Stimulated activated memory B cell treated with anti-CD40 and anti-IgM and Interleukin-4, amounts not matched to agents 10 μg/mL and 1 μg/mL and 100 μg/mL, for 72 hours (primary cell): ENCODE data around the gene HAAO.

Experiments used
- ATAC-seq: fragments of 150-1000 bp; cut with Tn5 transposase; 2 replicates; pipeline ENCODE4 v1.10.0; 2021
- H3K27ac Mint-ChIP-seq: one replicate; pipeline ENCODE4 v1.8.0; 2022; ENCODE audit warnings: mild to moderate bottlenecking, mixed read lengths
- H3K27me3 Mint-ChIP-seq: one replicate; pipeline ENCODE4 v1.8.0; 2022; ENCODE audit warnings: mixed read lengths
- H3K36me3 Mint-ChIP-seq: one replicate; pipeline ENCODE4 v1.8.0; 2022; ENCODE audit warnings: mixed read lengths
- H3K4me1 Mint-ChIP-seq: one replicate; pipeline ENCODE4 v1.8.0; 2022; ENCODE audit warnings: mixed read lengths
- H3K4me3 Mint-ChIP-seq: one replicate; pipeline ENCODE4 v1.8.0; 2022; ENCODE audit warnings: mild to moderate bottlenecking, moderate library complexity, mixed read lengths
- H3K9me3 Mint-ChIP-seq: one replicate; pipeline ENCODE4 v1.8.0; 2022; ENCODE audit warnings: mixed read lengths

The HAAO gene

DNA sequence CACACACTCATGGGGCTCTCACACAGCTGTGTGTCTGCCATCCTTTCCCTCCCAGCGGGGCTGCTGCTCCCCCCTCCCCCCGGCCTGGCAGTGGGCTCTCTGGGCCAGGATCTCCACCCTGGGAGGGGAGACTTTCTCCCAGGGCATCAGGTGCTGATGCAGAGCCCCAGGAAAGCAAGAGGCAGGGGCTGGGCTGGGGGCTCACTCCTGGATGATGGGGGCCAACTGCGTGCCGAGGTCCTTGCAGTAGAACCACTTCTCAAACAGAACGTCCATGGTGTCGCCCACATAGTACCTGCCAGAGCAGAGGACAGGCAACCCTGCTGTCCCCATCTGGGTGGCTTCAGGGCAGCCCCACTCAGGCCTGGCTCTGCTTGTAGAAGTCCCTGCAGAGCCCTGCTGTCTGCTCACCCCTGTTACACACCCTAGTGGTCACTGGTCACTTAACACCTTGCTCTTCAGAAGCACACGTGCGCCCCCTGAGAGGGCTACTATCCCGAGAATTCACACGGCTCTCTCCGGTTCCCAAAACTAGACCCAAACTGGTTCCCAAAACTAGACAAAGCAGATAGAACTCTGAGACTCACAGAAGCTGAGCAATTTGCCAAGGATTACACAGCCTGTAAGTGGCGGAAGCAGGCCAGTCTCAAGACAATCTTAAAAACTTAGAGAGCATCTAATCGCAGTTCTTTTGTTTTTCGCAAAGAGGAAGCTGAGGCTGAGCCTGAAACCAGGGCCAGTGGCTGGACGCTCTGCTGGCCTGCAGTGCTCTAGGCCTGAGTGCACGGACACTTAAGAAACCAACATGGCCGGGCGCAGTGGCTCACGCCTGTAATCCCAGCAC is 21.9 kb downstream of the HAAO start:
- ATAC-seq, result peak; percentile 63
- H3K4me3 Mint-ChIP-seq, result no peak overlapping the region
- H3K9me3 Mint-ChIP-seq, result no peaks in the 10 kb centered on the region
- peaks cover 27% of the 10 kb centered on the region for H3K4me1 Mint-ChIP-seq
- peaks cover 14% of the 10 kb centered on the region for H3K36me3 Mint-ChIP-seq
- H3K27me3 Mint-ChIP-seq, result no peaks in the 10 kb centered on the region
- no peak overlapping the region for H3K27ac Mint-ChIP-seq

DNA sequence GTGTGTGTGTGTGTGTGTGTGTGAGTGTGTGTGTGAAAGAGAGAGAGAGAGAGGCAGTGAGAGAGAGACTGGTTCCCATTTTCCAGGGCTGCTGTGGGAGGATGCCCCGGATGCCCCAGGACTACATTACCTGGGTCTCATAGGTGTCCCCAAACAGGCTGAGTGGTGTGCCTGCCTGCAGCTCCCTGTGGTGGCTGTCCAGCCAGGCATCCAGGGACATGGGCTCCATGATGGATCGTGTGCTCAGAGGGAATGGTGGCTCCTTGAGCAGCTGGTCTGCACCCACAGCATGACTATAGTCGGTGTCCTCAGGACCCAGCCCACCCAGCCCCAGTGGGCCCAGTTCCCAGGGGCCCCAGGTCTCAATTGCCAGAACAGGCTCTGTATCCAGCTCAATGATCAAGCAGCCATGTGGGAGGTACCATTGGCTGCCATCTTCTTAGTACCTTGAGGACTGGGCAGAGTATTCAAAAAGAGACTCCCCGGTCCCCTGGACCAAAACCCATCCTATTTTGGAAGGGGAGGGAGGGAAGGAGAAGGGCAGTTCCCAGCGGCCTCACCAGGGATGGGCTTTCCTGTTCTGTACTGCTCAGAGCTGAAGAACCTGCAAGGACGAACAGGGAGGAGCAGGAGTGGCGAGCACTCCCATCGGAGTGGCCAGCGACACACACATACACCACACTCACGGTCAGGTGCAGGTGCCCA is 22.6 kb downstream of the HAAO start:
- ATAC-seq, result no peak
- no peaks in the 10 kb centered on the region for H3K9me3 Mint-ChIP-seq
- H3K27ac Mint-ChIP-seq, result no peak overlapping the region
- no peaks in the 10 kb centered on the region for H3K27me3 Mint-ChIP-seq
- no peak overlapping the region for H3K4me3 Mint-ChIP-seq
- H3K4me1 Mint-ChIP-seq, result peaks cover 20% of the 10 kb centered on the region
- H3K36me3 Mint-ChIP-seq, result peaks cover 14% of the 10 kb centered on the region

DNA sequence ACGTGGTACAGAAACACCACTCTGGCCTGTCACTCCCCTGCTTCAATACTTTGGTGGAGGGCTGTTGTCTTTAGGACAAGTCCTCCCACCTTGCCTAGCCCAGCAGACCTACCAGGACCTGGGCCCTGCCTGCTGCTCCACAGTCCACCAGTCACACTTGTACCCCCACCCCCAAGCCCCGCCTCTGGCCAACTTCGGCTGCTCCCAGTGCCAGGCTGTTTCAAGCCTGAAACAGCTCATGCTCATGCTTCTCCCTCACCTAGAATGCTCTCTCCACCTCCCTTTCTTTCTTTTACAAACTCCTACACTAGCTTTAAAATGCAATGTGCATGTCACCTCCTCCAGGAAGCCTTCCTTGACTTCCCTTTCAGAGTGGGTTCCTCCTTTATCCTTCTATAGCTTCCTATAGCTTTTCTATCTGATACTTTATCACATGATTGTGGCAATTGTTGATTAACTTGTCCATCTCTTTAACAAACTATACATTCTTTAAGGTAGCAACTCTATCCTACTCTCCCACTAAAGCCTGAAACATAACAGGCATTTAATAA is 23.6 kb downstream of the HAAO start:
- Mint-ChIP-seq H3K4me3 (no peak overlapping the region), H3K27ac (no peak overlapping the region), H3K36me3 (peaks cover 12% of the 10 kb centered on the region), H3K27me3 (no peaks in the 10 kb centered on the region), H3K4me1 (peaks cover 18% of the 10 kb centered on the region), H3K9me3 (no peaks in the 10 kb centered on the region)
- ATAC-seq, result peak; percentile 3

DNA sequence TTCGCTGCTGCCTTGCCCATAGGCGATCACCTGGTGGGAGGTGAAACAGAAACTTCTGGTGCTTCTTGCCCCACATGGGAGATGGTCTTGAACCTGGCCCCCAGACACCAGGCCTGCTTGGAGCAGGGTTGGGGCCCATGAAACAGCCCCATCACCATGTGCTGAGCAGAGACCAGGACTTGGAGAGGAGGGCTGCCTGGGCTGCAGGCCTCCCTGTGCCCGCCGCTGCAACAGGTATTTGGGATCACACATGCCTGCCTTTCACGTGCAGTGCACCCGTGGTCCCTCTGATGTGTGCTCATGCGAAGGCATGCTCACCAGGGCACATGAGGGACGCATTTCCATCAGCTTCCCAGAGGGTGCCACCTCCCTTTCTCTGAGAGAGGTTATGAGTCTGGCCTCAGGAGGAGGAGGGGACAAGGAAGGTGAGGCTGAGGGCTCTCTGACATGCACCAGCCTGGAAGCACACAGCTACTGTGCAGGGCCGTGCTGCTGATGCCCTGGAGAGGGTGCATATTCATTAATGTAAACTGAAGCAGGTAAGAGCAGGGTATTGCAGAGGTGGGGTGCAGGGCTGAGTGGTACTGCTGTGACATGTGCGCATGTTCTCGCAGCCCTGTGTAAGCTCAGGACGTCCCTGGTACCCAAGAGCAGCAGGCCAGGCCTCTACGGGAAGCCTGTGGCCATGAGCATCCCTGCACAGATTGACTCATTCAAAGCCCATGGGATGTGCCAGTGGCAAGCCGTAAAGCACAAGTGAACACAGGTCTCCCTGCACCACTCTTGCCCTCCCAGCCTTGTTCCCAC is 24.3 kb downstream of the HAAO start:
- Mint-ChIP-seq H3K27me3 (no peaks in the 10 kb centered on the region), H3K4me1 (peaks cover 18% of the 10 kb centered on the region), H3K27ac (no peak overlapping the region), H3K36me3 (peaks cover 14% of the 10 kb centered on the region), H3K4me3 (no peak overlapping the region), H3K9me3 (no peaks in the 10 kb centered on the region)
- peak; percentile 6 for ATAC-seq

DNA sequence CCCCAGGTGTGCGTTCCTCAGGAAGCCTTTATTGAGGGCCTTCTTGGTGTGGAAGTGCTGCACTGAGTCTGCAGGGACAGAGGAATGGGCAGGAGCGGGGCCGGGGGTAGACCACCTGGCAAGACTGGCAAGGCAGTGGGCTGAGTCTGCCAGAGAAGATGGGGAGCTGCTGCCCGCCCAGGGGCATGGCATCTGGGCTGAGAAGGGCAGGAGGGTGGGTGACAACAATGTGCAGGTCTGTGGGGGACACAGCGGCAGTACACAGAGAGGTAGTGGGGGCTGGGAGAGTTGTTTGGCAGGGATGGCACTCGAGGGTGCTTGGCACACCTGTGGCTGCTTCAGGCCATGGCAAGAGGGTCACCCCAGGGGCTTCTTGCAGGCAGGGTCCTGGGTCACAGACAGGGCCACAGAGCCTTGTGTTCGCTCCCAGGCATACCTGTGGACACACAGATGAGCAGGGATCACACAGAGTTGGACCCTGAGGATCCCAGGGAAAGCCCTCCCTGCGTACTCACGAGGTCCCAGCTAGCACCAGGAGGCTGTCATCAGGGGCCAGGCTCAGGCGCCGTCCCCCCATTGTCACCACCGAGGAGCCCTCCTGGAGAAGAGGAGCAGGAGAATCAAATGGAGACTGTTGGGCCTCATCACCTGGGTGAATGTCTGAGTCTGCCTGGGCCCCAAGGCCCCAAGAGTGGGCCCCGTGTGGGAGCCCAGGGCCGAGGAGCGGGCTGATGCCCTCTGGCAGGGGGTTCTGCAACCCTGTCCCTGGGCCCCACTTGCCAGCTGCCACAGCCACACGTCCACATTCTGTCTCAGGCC is 25.1 kb downstream of the HAAO start:
- H3K27ac Mint-ChIP-seq, result no peak overlapping the region
- peaks cover 18% of the 10 kb centered on the region for H3K4me1 Mint-ChIP-seq
- no peaks in the 10 kb centered on the region for H3K9me3 Mint-ChIP-seq
- no peak overlapping the region for H3K4me3 Mint-ChIP-seq
- H3K36me3 Mint-ChIP-seq, result peaks cover 15% of the 10 kb centered on the region
- no peak for ATAC-seq
- no peaks in the 10 kb centered on the region for H3K27me3 Mint-ChIP-seq

DNA sequence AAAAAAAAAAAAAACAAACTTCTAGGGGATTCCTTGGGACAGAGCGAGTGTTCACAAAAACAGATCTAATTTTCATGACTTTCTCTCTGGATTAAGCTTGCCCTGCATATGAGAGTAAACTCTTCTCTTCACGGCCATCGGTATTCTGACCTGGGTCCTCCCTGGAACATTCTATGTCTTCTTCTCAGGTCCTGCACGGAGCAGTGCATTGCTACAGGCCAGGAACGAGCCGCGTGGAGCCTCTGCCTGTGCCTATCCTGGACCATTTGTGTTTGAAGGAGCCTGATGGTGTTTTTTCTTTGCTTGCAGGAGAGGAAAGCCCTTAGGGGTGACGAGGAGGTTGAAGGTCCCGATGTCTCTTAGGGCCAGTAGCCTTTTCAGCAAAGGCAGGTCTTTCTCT is 26.7 kb downstream of the HAAO start:
- Mint-ChIP-seq H3K27ac (peak overlapping the region; percentile 49), H3K27me3 (no peaks in the 10 kb centered on the region), H3K36me3 (peaks cover 15% of the 10 kb centered on the region), H3K4me1 (peaks cover 15% of the 10 kb centered on the region), H3K4me3 (no peak overlapping the region), H3K9me3 (no peaks in the 10 kb centered on the region)
- no peak for ATAC-seq

DNA sequence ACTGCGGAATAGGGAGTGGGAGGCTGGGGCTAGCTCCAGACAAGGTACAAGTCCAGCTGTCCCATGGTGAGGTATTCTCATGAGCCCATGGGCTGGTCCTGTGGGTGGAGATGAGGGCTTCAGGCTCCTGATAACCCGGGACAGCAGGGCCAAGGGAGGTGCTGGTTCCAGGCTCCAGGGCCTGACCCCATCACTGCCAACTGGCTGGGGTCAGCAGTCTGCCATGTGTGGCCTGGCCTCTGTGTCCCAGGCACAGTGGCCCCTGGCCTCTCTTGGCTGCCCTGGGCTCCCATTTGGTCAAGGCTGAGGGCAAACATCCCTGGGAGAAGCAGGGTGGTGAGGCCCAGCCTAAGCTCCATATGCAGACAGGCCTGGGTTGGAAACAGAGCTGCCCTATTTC is 27.5 kb downstream of the HAAO start:
- Mint-ChIP-seq H3K4me3 (no peak overlapping the region), H3K27me3 (no peaks in the 10 kb centered on the region), H3K9me3 (no peaks in the 10 kb centered on the region), H3K27ac (no peak overlapping the region), H3K4me1 (peaks cover 11% of the 10 kb centered on the region), H3K36me3 (peaks cover 20% of the 10 kb centered on the region)
- no peak for ATAC-seq

DNA sequence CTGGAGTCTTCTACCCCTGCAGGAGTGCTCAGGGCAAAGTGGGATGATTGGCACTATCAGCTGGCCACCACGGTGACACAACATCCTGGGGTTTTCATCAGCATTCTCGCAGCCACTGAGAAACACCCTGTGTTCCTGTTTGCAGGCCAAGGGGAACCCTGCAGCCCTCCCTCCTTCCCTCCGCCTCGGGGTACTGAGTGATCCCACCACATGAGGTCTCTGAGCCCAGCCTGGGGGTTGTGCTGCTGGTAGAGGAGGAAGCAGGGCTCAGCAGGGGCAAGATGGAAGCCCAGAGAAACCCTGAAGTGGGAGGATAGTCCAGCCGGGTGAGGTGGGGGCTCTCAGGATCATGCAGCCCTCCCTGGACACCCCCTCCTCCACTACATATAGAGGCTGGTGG is 28.3 kb downstream of the HAAO start, which contains the start of gene OXER1:
TSS of gene OXER1 (minus strand) at position 40 of the 400 bp plus-strand sequence. CDS start 73 bp downstream, outside the sequence.
- no peak for ATAC-seq
- no peak within 1 kb of the TSS for H3K27ac Mint-ChIP-seq
- H3K36me3 Mint-ChIP-seq, result peaks cover 23% of the 10 kb centered on the region

DNA sequence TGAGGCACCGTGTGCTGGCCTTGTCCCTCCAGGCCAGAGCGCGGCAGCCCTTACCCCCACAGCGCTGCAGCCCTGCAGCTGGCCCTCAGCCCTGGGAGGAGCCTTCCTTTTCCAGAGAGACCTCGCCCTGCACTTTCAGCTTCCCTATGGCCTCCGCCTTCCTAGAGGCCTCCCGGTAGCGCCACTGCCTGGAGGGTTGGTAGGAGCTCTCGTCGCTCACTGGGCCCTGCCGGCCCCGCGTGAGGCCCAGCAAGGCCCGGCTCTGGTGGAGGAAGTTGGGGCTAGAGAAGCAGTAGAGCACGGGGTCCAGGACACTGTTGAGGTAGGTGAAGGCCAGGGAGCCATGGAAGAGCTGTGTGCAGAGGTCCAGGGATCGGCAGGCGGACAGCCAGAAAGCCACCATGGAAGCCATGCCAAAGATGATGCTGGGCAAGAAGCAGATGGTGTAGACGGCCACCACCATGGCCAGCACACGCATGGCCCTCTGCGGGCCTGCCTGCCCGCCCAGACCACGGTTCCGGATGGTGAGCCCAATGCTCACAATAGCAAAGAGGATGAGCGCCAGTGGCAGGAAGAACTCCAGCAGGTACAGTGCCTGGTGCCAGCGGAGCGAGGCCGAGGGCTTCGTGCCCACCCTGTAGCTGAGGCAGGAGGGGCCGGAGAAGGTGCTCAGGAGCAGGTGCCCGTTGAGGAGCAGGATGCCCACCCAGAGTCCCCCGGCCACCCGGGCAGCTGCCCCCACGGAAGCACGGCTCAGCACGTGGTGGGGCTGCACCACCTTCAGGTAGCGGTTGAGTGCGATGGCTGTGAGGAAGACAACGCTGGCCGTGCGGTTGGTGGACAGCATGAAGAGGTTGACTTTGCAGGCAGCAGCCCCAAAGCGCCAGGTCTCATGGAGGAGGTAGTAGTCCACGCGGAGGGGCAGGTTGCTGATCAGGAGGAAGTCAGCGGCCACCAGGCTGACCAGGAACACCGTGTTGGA is 29.3 kb downstream of the HAAO start:
- Mint-ChIP-seq H3K27ac (no peak overlapping the region), H3K36me3 (peaks cover 23% of the 10 kb centered on the region), H3K27me3 (no peaks in the 10 kb centered on the region), H3K9me3 (no peaks in the 10 kb centered on the region), H3K4me1 (peaks cover 11% of the 10 kb centered on the region), H3K4me3 (no peak overlapping the region)
- no peak for ATAC-seq

More for the DNA sequence above, 28.3 kb downstream of the HAAO start, which contains the start of gene OXER1:
- peaks cover 11% of the 10 kb centered on the region for H3K4me1 Mint-ChIP-seq
- no peaks in the 10 kb centered on the region for H3K27me3 Mint-ChIP-seq
- no peaks in the 10 kb centered on the region for H3K9me3 Mint-ChIP-seq
- no peak within 1 kb of the TSS for H3K4me3 Mint-ChIP-seq

DNA sequence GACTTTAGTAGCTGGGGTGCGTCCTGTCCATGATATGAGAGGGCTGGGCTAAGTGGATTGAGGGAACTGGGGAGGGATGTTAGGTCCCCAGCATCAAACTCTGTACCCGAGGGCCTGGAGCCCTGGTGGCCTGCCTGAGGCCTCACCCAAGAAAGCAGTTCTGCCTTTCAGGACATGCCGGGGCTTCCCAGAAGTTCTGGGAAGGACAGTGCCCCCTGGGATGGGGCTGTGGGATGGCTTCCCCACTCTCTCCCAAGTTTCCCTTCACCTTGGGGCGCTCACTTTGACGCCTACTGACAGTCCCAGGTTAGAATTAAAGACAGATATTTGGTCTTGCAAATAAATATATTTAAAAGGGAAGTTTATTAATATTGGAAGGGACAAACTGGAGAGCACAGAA is 30.2 kb downstream of the HAAO start:
- H3K36me3 Mint-ChIP-seq, result peaks cover 23% of the 10 kb centered on the region
- H3K4me1 Mint-ChIP-seq, result peaks cover 13% of the 10 kb centered on the region
- no peaks in the 10 kb centered on the region for H3K9me3 Mint-ChIP-seq
- no peak overlapping the region for H3K4me3 Mint-ChIP-seq
- no peaks in the 10 kb centered on the region for H3K27me3 Mint-ChIP-seq
- ATAC-seq, result no peak
- no peak overlapping the region for H3K27ac Mint-ChIP-seq

DNA sequence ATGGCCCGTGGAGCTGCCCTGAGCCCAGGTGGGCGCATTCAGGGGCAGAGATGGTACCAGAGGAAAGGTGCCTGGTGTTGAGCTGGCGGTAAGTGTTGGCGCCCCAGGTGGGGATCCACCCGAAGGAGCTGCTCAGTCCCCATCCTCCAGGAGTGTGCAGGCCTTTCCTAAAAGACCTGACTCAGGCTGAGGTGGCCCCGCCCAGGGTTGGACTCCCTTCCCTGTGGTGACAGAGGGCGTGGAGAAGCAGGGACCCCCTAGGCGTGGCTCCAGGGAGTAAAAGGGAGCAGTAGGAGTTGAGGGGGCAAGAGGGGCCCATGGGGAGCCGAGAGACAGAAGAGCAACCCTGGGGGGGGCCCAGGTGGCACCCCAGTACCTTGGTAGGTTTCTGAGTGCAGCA is 30.8 kb downstream of the HAAO start:
- ATAC-seq, result no peak
- Mint-ChIP-seq H3K27ac (no peak overlapping the region), H3K27me3 (no peaks in the 10 kb centered on the region), H3K4me3 (no peak overlapping the region), H3K4me1 (peaks cover 15% of the 10 kb centered on the region), H3K9me3 (no peaks in the 10 kb centered on the region), H3K36me3 (peaks cover 19% of the 10 kb centered on the region)

DNA sequence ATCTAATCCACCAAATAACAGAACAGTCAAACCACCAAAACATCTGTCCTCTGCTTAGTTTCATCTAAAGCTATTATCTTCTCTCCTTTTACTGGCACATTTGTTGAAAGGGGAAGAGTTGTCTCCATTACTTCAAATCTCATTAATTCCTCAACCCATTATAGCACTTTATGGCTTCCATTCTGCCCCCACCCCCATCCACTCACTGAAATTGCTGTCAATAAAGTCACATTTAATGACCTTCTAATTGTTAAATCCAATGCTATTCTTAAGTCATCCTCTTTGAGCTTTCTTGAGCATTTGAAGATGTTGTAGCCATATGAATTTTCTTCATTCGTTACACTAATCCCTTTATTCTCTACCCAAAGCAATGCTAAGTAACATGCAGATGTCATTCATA is 33.6 kb downstream of the HAAO start:
- H3K9me3 Mint-ChIP-seq, result no peaks in the 10 kb centered on the region
- H3K27me3 Mint-ChIP-seq, result no peaks in the 10 kb centered on the region

DNA sequence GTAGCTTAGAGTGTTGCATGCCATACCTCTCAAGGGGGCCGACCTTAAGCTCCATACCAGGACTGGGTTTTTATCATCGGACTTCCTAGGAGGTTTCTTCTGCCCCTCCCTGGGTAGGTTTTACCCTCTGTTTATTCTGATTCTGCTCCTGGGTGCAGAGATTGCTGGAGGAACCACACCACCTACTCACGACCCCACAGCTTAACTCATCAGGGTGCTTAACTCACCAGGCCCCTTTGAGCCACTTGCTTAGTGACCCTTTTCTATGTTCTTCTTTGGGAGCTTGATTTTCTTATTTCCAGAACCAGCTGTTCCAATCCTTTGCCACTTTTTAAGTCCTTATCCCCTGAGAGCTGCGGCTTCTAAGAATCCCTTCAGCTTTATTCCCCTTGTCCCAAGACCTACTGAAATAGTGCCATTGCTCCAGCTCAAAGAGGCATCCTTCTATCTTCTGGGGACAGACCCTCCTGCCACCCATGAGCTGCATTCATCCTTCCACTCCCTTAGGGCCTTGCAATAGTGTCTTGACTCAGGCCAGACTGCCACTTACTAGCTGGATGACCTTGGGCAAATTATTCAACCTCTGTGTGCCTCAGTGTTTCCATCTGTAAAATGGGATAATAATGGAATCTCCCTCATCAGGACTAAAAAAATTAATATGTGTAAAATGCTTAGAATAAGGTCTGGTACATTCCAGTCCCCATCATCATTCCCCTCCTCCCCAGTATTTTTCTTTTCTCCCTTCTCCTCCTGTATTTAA is 34.2 kb downstream of the HAAO start:
- peaks cover 13% of the 10 kb centered on the region for H3K36me3 Mint-ChIP-seq
- peaks cover 29% of the 10 kb centered on the region for H3K4me1 Mint-ChIP-seq
- H3K4me3 Mint-ChIP-seq, result no peak overlapping the region
- ATAC-seq, result no peak
- H3K9me3 Mint-ChIP-seq, result no peaks in the 10 kb centered on the region
- no peak overlapping the region for H3K27ac Mint-ChIP-seq
- H3K27me3 Mint-ChIP-seq, result no peaks in the 10 kb centered on the region

More for the DNA sequence above, 33.6 kb downstream of the HAAO start:
- Mint-ChIP-seq H3K4me3 (no peak overlapping the region), H3K36me3 (peaks cover 17% of the 10 kb centered on the region), H3K4me1 (peaks cover 23% of the 10 kb centered on the region), H3K27ac (no peak overlapping the region)
- ATAC-seq, result no peak
